K562 (cell line): ENCODE data around the gene PCK2. TPM values are rescaled to one million over a fixed set of nuclear protein-coding genes. Genes with fewer than 3 reads are reported as not detected.

Experiments
- ATAC-seq: fragments of 200-7000 bp; cut with Tn5 transposase; 3 replicates; pipeline ENCODE4 v1.9.1; 2020; ENCODE audit warnings: moderate library complexity
- BruUV-seq: library from RNA; stranded (reverse); fragments of 400-500 nt; replicated peaks from 2 replicates; lab custom pipeline; 2021; lab: Mats Ljungman, UMichigan
- CTCF ChIA-PET: fragments of 300-600 bp; formaldehyde crosslinking; extraction: SDS; loops from one replicate; lab custom pipeline; 2021; ENCODE audit warnings: low intra/inter-chr PET ratio; lab: Yijun Ruan, JAX
- POLR2A ChIA-PET: fragments of 300-600, 350-650 bp; sonication (Branson Sonifier 250); formaldehyde crosslinking; extraction: SDS; loops from one replicate; lab custom pipeline; 2021; ENCODE audit warnings: antibody characterized with exemption, inconsistent platforms; lab: Yijun Ruan, JAX
- DNase-seq, 4 experiments: peaks; one replicate each; pipeline versions ENCODE4 v3.0.0 to v3.0.0-alpha.2; 2011 to 2018; ENCODE audit warnings: low spot score in 3 of 4, mixed read lengths in 3 of 4; ENCODE audit errors: extremely low read depth in 1 of 4
- FAIRE-seq: peaks from 2 replicates; lab custom pipeline; 2011; peaks lifted over from hg19 to GRCh38; lab: Jason Lieb, UNC
- H2AFZ ChIP-seq: 2 replicates; pipeline ENCODE4 v1.6.0; 2011; ENCODE audit warnings: low read depth, low read length, control low read depth, inconsistent platforms
- H3K27ac ChIP-seq: fragments of 200-600 bp; 3 replicates; pipeline ENCODE4 v1.8.0; 2011; ENCODE audit warnings: low read depth, mild to moderate bottlenecking, control low read depth, inconsistent platforms, low read length, moderate library complexity, mixed read lengths; ENCODE audit errors: extremely low read depth
- H3K27me3 ChIP-seq, 2 experiments: fragments of 300-600 bp in 1 of 2; 2 replicates in 1 of 2; 3 replicates in 1 of 2; pipeline versions ENCODE4 v1.6.0 to v1.8.0; 2011; ENCODE audit warnings: inconsistent platforms in 2 of 2, low read length in 2 of 2, mild to moderate bottlenecking in 1 of 2, mixed read lengths in 1 of 2, moderate library complexity in 1 of 2; ENCODE audit not compliant: control insufficient read depth in 2 of 2, insufficient read depth in 2 of 2
- H3K36me3 ChIP-seq: fragments of 300-600 bp; 3 replicates; pipeline ENCODE4 v1.8.0; 2011; ENCODE audit warnings: mild to moderate bottlenecking, low read length, inconsistent platforms; ENCODE audit not compliant: control insufficient read depth, insufficient read depth
- H3K4me1 ChIP-seq, 2 experiments: fragments of 200-600 bp in 1 of 2; replicated peaks in 1 of 2; 2 replicates in 1 of 2; 3 replicates in 1 of 2; pipeline versions ENCODE4 v1.5.1 to v1.8.0; 2011; ENCODE audit warnings: inconsistent platforms in 2 of 2, low read length in 2 of 2, mild to moderate bottlenecking in 1 of 2, mixed read lengths in 1 of 2, moderate library complexity in 1 of 2; ENCODE audit not compliant: control insufficient read depth in 2 of 2, insufficient read depth in 2 of 2
- H3K4me2 ChIP-seq: 2 replicates; pipeline ENCODE4 v1.6.1; 2011; ENCODE audit warnings: low read length, control low read depth, inconsistent platforms, mixed read lengths; ENCODE audit not compliant: insufficient read depth
- H3K4me3 ChIP-seq: fragments of 200-600 bp; sonication (generic), shearing (Covaris generic); 2 replicates; pipeline ENCODE4 v1.5.1; 2016; ENCODE audit warnings: control low read depth, inconsistent platforms
- H3K79me2 ChIP-seq: fragments of 200-600 bp; 3 replicates; pipeline ENCODE4 v1.8.0; 2011; ENCODE audit warnings: low read length, inconsistent platforms; ENCODE audit not compliant: control insufficient read depth, insufficient read depth
- H3K9ac ChIP-seq, 2 experiments: 2 replicates each; pipeline versions ENCODE4 v1.6.0 to v1.6.1; 2011; ENCODE audit warnings: low read depth in 2 of 2, low read length in 2 of 2, control low read depth in 1 of 2, inconsistent platforms in 1 of 2, mild to moderate bottlenecking in 1 of 2, mixed read lengths in 1 of 2; ENCODE audit not compliant: insufficient read depth in 1 of 2
- H3K9me1 ChIP-seq: one replicate; pipeline ENCODE4 v1.6.0; 2011; ENCODE audit warnings: inconsistent platforms, mild to moderate bottlenecking, low read length, moderate library complexity; ENCODE audit not compliant: control insufficient read depth, insufficient read depth
- H3K9me3 ChIP-seq: replicated peaks from 2 replicates; pipeline ENCODE4 v1.5.1; 2011; ENCODE audit warnings: low read depth, low read length, inconsistent platforms; ENCODE audit not compliant: control insufficient read depth, insufficient read depth
- H4K20me1 ChIP-seq: replicated peaks from 2 replicates; pipeline ENCODE4 v1.6.1; 2011; ENCODE audit warnings: low read length, inconsistent platforms, mixed read lengths; ENCODE audit not compliant: control insufficient read depth, insufficient read depth
- KLF10 ChIP-seq: fragments of 250-450 bp; sonication (Bioruptor Pico); IDR thresholded peaks from 2 replicates; pipeline ENCODE4 v1.6.1; 2021; ENCODE audit warnings: matching md5 sums
- NCOA2 ChIP-seq, 2 experiments: fragments of 450-650 bp; IDR thresholded peaks; 2 replicates each; pipeline ENCODE4 v1.6.1; 2018; ENCODE audit warnings: mild to moderate bottlenecking in 2 of 2, moderate library complexity in 1 of 2; ENCODE audit not compliant: partially characterized antibody in 2 of 2
- PRDM10 ChIP-seq: fragments of 450-650 bp; IDR thresholded peaks from 2 replicates; pipeline ENCODE4 v1.6.1; 2018; ENCODE audit not compliant: partially characterized antibody
- STAT6 ChIP-seq: sonication (generic); formaldehyde crosslinking; IDR thresholded peaks from 2 replicates; pipeline ENCODE4 v1.8.1; 2023; ENCODE audit warnings: mild to moderate bottlenecking, missing genetic modification reagents
- ZC3H4 ChIP-seq: sonication (generic); formaldehyde crosslinking; IDR thresholded peaks from 2 replicates; pipeline ENCODE4 v1.9.0; 2021; ENCODE audit warnings: missing genetic modification reagents, borderline replicate concordance
- ZNF77 ChIP-seq: fragments of 250-450 bp; sonication (Bioruptor Pico); IDR thresholded peaks from 2 replicates; pipeline ENCODE4 v1.5.0; 2020
- WGBS: fragments of 100-300 bp; shearing (Covaris generic); methylation state at CpG from one replicate; pipeline ENCODE4 v1.1.6; 2016; ENCODE audit warnings: low coverage, mixed read lengths; ENCODE audit not compliant: insufficient coverage; ENCODE audit errors: missing lambda C conversion rate; 5-methylcytosine and 5-hydroxymethylcytosine counted together
- in situ Hi-C: fragments of 300-500 bp; cut with MboI; formaldehyde crosslinking; loops from 4 replicates; pipeline ENCODE4 v1.15.0; 2018; ENCODE audit warnings: inconsistent platforms, mixed read lengths
- intact Hi-C: fragments of 100-400 bp; cut with micrococcal nuclease; formaldehyde crosslinking; loops from 2 replicates; pipeline ENCODE4 v1.14.2; 2022
- polyA plus RNA-seq, 8 experiments: library from polyadenylated mRNA; depleted of rRNA in 4 of 8; stranded (reverse) in 5 of 8; unstranded in 3 of 8; fragments of >200 nt; fragmentation: Nextera tagmentation in 2 of 8; fragmentation: Illumina TruSeq in 1 of 8; extraction: Ambion mirVana in 2 of 8; extraction: Trizol in 1 of 8; gene quantifications; 2 replicates each; pipeline versions ENCODE4 v1.2.1 to v1.2.3, GENCODE V29; 2011 to 2014; ENCODE audit warnings: inconsistent platforms in 1 of 8, missing spikeins in 1 of 8
- total RNA-seq, 7 experiments: library from RNA; depleted of rRNA in 6 of 7; stranded (reverse); fragments of >200 nt in 6 of 7; fragmentation: Illumina TruSeq in 2 of 7; extraction: Trizol in 2 of 7; gene quantifications; 2 replicates each; pipeline versions ENCODE4 v1.2.1 to v1.2.3, GENCODE V29; 2011 to 2021; ENCODE audit warnings: low replicate concordance in 1 of 7

Gene PCK2
- total and polyA plus RNA-seq, 9 of the 15 experiments (the other 6 are each of a cell fraction or from before 2014, with no cell fraction given) = 3.3 to 60.9 (median 30.4) TPM

GRCh38 chr14:24075485-24076301, 18.4 kb upstream of the PCK2 start:
- WGBS = 41% methylated on average over 4 of the region's 11 CpGs
- no peaks in the 10 kb centered on the region for H3K9me1 ChIP-seq
- no peak for TF ChIP-seq ZNF77 (CRISPR knock-in tag)
- no peak for TF ChIP-seq ZC3H4 (CRISPR knock-in tag)
- TF ChIP-seq KLF10 (CRISPR knock-in tag) = no peak
- H3K36me3 ChIP-seq = no peaks in the 10 kb centered on the region
- H3K9me3 ChIP-seq = no peaks in the 10 kb centered on the region
- H4K20me1 ChIP-seq = no peaks in the 10 kb centered on the region
- H3K4me3 ChIP-seq = no peak overlapping the region
- ChIA-PET POLR2A (interaction anchor here (1.0 kb wide), 1 partner anchor 18 kb away, joined by 3 read pairs; the partner anchor contains the start of gene PCK2), CTCF (no interaction called here)
- no peak overlapping the region for H2AFZ ChIP-seq
- ATAC-seq = no peak
- H3K4me1 ChIP-seq = peaks cover 8 to 18% of the 10 kb centered on the region in 2 experiments
- no peak overlapping the region for H3K27ac ChIP-seq
- FAIRE-seq = no peak
- no peak overlapping the region; a peak in 1 of 4 replicates for H3K9ac ChIP-seq
- H3K79me2 ChIP-seq = no peaks in the 10 kb centered on the region
- no peak for DNase-seq
- no TSS peak for BruUV-seq
- in situ Hi-C loops = no loop called here
- intact Hi-C loops = no loop called here
- H3K27me3 ChIP-seq = peaks cover 0 to 19% of the 10 kb centered on the region in 2 experiments; a peak in 2 of 5 replicates
- no peak overlapping the region for H3K4me2 ChIP-seq

- Histone ChIP-seq H3K36me3 (no peaks in the 10 kb centered on the region), H2AFZ (no peak overlapping the region), H3K27me3 (peaks cover 0 to 14% of the 10 kb centered on the region in 2 experiments; a peak in 2 of 5 replicates), H3K4me2 (no peak overlapping the region), H4K20me1 (no peaks in the 10 kb centered on the region), H3K27ac (no peak overlapping the region), H3K4me3 (no peak overlapping the region), H3K4me1 (peaks cover 10 to 24% of the 10 kb centered on the region in 2 experiments), H3K79me2 (no peaks in the 10 kb centered on the region), H3K9me3 (no peaks in the 10 kb centered on the region), H3K9ac (no peak overlapping the region; a peak in 1 of 4 replicates), H3K9me1 (no peaks in the 10 kb centered on the region)
- intact Hi-C loops = no loop called here
- 39% methylated on average over 9 of the region's 10 CpGs for WGBS
- DNase-seq (no peak), FAIRE-seq (no peak), ATAC-seq (no peak)
- in situ Hi-C loops = no loop called here
- CTCF ChIA-PET = no interaction called here
- BruUV-seq = no TSS peak
- TF ChIP-seq PRDM10 = no peak
- TF ChIP-seq STAT6 (CRISPR knock-in tag) = no peak
- no peak for TF ChIP-seq NCOA2 (IDR thresholded peaks at IDR 0.05; ENCODE audit: partially characterized antibody in 2 of 2)
- POLR2A ChIA-PET = interaction anchor here (1.0 kb wide), 1 partner anchor 17 kb away, joined by 3 read pairs; the partner anchor contains the start of gene PCK2
Measured at GRCh38 chr14:24076302-24076601, 17.9 kb upstream of the PCK2 start.
